ENCODE data around the gene JPT2.
"Not testable (repeated sequence)": the region's sequence is repeated elsewhere in the genome, so short reads cannot be mapped to it uniquely, and the experiment has no call there.

The JPT2 gene

DNA sequence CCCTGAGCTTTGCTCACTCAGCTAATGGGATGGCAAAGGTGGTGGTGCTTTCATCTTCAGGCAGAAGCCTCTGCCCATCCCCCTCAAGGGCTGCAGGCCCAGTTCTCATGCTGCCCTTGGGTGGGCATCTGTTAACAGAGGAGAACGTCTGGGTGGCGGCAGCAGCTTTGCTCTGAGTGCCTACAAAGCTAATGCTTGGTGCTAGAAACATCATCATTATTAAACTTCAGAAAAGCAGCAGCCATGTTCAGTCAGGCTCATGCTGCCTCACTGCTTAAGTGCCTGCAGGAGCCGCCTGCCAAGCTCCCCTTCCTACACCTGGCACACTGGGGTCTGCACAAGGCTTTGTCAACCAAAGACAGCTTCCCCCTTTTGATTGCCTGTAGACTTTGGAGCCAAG, 22.2 kb downstream of the JPT2 start:
- TF ChIP-seq, protein P1, sequence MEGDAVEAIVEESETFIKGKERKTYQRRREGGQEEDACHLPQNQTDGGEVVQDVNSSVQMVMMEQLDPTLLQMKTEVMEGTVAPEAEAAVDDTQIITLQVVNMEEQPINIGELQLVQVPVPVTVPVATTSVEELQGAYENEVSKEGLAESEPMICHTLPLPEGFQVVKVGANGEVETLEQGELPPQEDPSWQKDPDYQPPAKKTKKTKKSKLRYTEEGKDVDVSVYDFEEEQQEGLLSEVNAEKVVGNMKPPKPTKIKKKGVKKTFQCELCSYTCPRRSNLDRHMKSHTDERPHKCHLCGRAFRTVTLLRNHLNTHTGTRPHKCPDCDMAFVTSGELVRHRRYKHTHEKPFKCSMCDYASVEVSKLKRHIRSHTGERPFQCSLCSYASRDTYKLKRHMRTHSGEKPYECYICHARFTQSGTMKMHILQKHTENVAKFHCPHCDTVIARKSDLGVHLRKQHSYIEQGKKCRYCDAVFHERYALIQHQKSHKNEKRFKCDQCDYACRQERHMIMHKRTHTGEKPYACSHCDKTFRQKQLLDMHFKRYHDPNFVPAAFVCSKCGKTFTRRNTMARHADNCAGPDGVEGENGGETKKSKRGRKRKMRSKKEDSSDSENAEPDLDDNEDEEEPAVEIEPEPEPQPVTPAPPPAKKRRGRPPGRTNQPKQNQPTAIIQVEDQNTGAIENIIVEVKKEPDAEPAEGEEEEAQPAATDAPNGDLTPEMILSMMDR (IDR thresholded peaks at IDR 0.05; ENCODE audit: low read depth, low read length, missing control alignments), result no peak
- no peak overlapping the region for H3K4me3 ChIP-seq (ENCODE audit: low read depth, low read length)
- no peak for DNase-seq
- peaks cover 47% of the 10 kb centered on the region for H3K36me3 ChIP-seq (replicated peaks)
- no peaks in the 10 kb centered on the region for H3K27me3 ChIP-seq (replicated peaks)
- no peak overlapping the region for H3K27ac ChIP-seq
- in situ Hi-C loops (cut with HindIII; ENCODE audit: low pct_ligation_motif_present, low sequenced_read_pairs), result no loop called here

DNA sequence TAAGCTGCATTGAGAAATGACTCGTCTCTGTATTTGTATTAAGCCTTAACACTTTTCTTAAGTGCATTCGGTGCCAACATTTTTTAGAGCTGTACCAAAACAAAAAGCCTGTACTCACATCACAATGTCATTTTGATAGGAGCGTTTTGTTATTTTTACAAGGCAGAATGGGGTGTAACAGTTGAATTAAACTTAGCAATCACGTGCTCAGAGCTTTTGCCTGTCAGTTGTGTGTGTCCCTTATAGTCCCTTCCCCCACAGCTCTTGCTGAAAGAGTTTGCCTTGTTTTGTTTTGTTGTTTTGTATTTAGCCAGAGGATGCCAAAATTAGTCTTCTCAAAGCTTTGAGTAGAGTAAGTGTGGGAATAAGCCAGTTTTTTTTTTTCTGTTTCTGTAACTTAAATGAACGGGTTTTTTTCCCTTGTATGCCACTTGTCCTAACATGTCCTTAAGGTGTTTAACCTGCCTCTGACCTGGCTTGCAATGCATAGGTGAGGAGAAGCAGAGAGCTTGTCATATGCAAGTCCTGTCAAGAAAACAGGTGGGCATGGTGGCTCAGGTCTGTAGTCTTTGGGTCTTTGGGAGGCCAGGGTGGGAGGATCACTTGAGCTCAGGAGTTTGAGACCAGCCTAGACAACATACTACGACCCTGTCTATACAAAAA, 23.3 kb downstream of the JPT2 start:
- TF ChIP-seq, protein P1 (IDR thresholded peaks at IDR 0.05; ENCODE audit: low read depth, low read length, missing control alignments), result no peak
- peaks cover 47% of the 10 kb centered on the region for H3K36me3 ChIP-seq (replicated peaks)
- H3K27me3 ChIP-seq (replicated peaks), result no peaks in the 10 kb centered on the region
- no peak for DNase-seq
- no peak overlapping the region for H3K4me3 ChIP-seq (ENCODE audit: low read depth, low read length)
- in situ Hi-C loops (cut with HindIII; ENCODE audit: low pct_ligation_motif_present, low sequenced_read_pairs), result no loop called here
- H3K27ac ChIP-seq, result no peak overlapping the region

DNA sequence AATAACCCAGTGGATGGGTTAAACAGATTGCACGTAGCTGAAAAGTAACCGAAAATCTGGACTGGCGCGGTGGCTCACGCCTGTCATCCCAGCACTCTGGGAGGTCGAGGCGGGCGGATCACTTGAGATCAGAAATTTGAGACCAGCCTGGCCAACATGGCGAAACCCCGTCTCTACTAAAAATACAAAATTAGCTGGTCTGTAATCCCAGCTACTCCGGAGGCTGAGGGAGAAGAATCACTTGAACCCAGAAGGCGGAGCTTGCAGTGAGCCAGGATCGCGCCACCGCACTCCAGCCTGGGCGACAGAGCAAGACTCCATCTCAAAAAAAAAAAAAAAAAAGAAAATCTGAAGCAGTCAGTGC, 27.2 kb downstream of the JPT2 start:
- in situ Hi-C loops (cut with HindIII; ENCODE audit: low pct_ligation_motif_present, low sequenced_read_pairs); H3K27me3 ChIP-seq (replicated peaks): not testable (repeated sequence)
- peak; percentile 56 for DNase-seq
- peak overlapping the region; percentile 90 for H3K27ac ChIP-seq
- H3K4me3 ChIP-seq (ENCODE audit: low read depth, low read length), result peak overlapping the region; percentile 98
- peaks cover 19% of the 10 kb centered on the region for H3K36me3 ChIP-seq (replicated peaks)

GRCh38 chr16:1705688-1706385, 27.8 kb downstream of the JPT2 start, which contains the start of gene MAPK8IP3:
MAPK8IP3 (plus strand) TSS chr16:1706195; CDS start chr16:1706340, 145 bp downstream.
- peak within 1 kb of the TSS; percentile 90 for H3K27ac ChIP-seq
- peaks cover 13% of the 10 kb centered on the region for H3K36me3 ChIP-seq (replicated peaks)
- peak; percentile 77 for DNase-seq
- in situ Hi-C loops (cut with HindIII; ENCODE audit: low pct_ligation_motif_present, low sequenced_read_pairs), result no loop called here
- peak within 1 kb of the TSS; percentile 98 for H3K4me3 ChIP-seq (ENCODE audit: low read depth, low read length)
- no peaks in the 10 kb centered on the region for H3K27me3 ChIP-seq (replicated peaks)
- TF ChIP-seq, protein P1 (IDR thresholded peaks at IDR 0.05; ENCODE audit: low read depth, low read length, missing control alignments), result peak; percentile 53

DNA sequence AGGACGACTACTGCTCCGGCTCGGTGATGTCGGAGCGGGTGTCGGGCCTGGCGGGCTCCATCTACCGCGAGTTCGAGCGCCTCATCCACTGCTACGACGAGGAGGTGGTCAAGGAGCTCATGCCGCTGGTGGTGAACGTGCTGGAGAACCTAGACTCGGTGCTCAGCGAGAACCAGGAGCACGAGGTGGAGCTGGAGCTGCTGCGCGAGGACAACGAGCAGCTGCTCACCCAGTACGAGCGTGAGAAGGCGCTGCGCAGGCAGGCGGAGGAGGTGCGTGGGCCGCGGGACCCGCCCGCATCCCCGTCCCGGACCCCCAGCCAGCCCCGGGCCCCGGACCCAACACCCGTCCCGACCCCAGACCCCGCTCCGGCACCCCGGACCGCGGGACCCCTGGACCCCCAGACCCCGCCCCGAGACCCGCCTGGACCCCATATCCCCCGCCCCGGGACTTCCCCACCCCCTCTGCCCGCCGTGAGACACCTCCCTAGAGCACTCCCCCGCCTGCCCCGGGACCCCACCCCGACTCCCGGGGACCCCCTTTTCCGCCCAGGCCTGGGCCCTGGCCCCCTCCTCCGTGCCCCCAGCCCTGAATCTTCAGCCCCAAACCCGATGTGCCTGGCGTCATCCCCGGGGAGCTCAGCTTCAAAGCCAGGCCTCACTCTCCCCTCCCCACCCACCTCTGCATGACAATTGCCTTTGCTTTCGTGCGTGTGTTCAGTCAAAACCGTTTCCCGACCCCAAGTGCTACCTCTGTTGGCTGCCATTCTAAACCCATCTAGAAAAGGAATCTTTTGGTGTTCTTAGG, 28.5 kb downstream of the JPT2 start:
- Histone ChIP-seq H3K27me3 (replicated peaks) (no peaks in the 10 kb centered on the region), H3K4me3 (ENCODE audit: low read depth, low read length) (peak overlapping the region; percentile 98), H3K36me3 (replicated peaks) (peaks cover 10% of the 10 kb centered on the region), H3K27ac (peak overlapping the region; percentile 90)
- in situ Hi-C loops (cut with HindIII; ENCODE audit: low pct_ligation_motif_present, low sequenced_read_pairs), result no loop called here
- peak; percentile 21 for DNase-seq
- TF ChIP-seq, protein P1 (IDR thresholded peaks at IDR 0.05; ENCODE audit: low read depth, low read length, missing control alignments), result no peak
